A673 (cell line): ENCODE measurements around the gene PLEKHO2. TPM values are rescaled to one million over a fixed set of nuclear protein-coding genes. Genes with fewer than 3 reads are reported as not detected.
A peak's percentile ranks its signal among the peaks of the same experiment; 100 is the strongest.

Source experiments
- BruUV-seq: library from RNA; stranded (reverse); fragments of 400-500 nt; replicated peaks from 2 replicates; lab custom pipeline; 2021; lab: Mats Ljungman, UMichigan
- CTCF ChIA-PET: fragments of 300-600 bp; sonication (Branson Sonifier 250); formaldehyde crosslinking; loops from one replicate; lab custom pipeline; 2022; ENCODE audit warnings: antibody characterized with exemption; lab: Charles Lee
- POLR2A ChIA-PET: fragments of 300-600 bp; sonication (Branson Sonifier 250); formaldehyde crosslinking; loops from one replicate; lab custom pipeline; 2022; ENCODE audit warnings: antibody characterized with exemption; ENCODE audit not compliant: low non-redundant PET; lab: Charles Lee
- DNase-seq: peaks from one replicate; pipeline ENCODE4 v3.0.0-alpha.2; 2015; ENCODE audit warnings: low spot score
- H3K27ac ChIP-seq: fragments of 200-600 bp; sonication (generic); 2 replicates; pipeline ENCODE4 v1.5.1; 2016; ENCODE audit warnings: mixed run types, low read depth, mild to moderate bottlenecking, mixed read lengths, antibody characterized with exemption, low read length; ENCODE audit not compliant: poor library complexity, severe bottlenecking
- H3K27me3 ChIP-seq: fragments of 200-600 bp; sonication (generic); replicated peaks from 2 replicates; pipeline ENCODE4 v1.6.1; 2017; ENCODE audit warnings: mixed run types, low read depth, mild to moderate bottlenecking, mixed read lengths, antibody characterized with exemption, low read length; ENCODE audit not compliant: insufficient read depth, poor library complexity
- H3K36me3 ChIP-seq: fragments of 200-600 bp; sonication (generic); 2 replicates; pipeline ENCODE4 v1.6.1; 2016; ENCODE audit warnings: mixed run types, mild to moderate bottlenecking, mixed read lengths, antibody characterized with exemption, low read length; ENCODE audit not compliant: insufficient read depth, poor library complexity, severe bottlenecking
- H3K4me1 ChIP-seq: fragments of 200-600 bp; sonication (generic); 2 replicates; pipeline ENCODE4 v1.6.1; 2017; ENCODE audit warnings: mixed run types, mild to moderate bottlenecking, mixed read lengths, antibody characterized with exemption, low read length; ENCODE audit not compliant: insufficient read depth, poor library complexity, severe bottlenecking
- H3K4me3 ChIP-seq: fragments of 200-600 bp; sonication (generic); 2 replicates; pipeline ENCODE4 v1.5.1; 2016; ENCODE audit warnings: low read depth, mixed run types, mild to moderate bottlenecking, mixed read lengths, low read length; ENCODE audit not compliant: poor library complexity, severe bottlenecking
- H3K9me3 ChIP-seq: fragments of 200-600 bp; sonication (generic); 2 replicates; pipeline ENCODE4 v1.6.1; 2016; ENCODE audit warnings: mixed run types, low read depth, mild to moderate bottlenecking, mixed read lengths, antibody characterized with exemption, low read length; ENCODE audit not compliant: poor library complexity, severe bottlenecking
- CTCF ChIP-seq: fragments of 300-800, 200-600 bp; sonication (generic); conservative IDR thresholded peaks from 2 replicates; pipeline ENCODE4 v1.5.1; 2017; ENCODE audit warnings: low read depth, mild to moderate bottlenecking, antibody characterized with exemption, low read length, moderate library complexity, mixed read lengths
- EZH2 ChIP-seq: fragments of 200-600 bp; sonication (generic); IDR thresholded peaks from 2 replicates; pipeline ENCODE4 v1.6.1; 2017; ENCODE audit warnings: borderline replicate concordance, low read depth, mild to moderate bottlenecking, mixed read lengths, antibody characterized with exemption, low read length; ENCODE audit not compliant: poor library complexity, severe bottlenecking
- intact Hi-C: fragments of 100-400 bp; cut with micrococcal nuclease; formaldehyde crosslinking; loops from one replicate; pipeline ENCODE4 v1.10.0; 2022; ENCODE audit not compliant: unreplicated experiment
- total RNA-seq: library from RNA; stranded (reverse); gene quantifications from 2 replicates; pipeline ENCODE4 v1.2.3, GENCODE V29; 2021

PLEKHO2 gene
- total RNA-seq, 1 experiment from 2014 or later = 8.9 TPM

GRCh38 chr15:64891561-64891960 lies 49.8 kb downstream of the PLEKHO2 start:
- no peak for TF ChIP-seq EZH2
- no peak for TF ChIP-seq CTCF
- Histone ChIP-seq H3K36me3 (no peaks in the 10 kb centered on the region), H3K27me3 (no peaks in the 10 kb centered on the region), H3K4me1 (peaks cover 29% of the 10 kb centered on the region), H3K4me3 (no peak overlapping the region), H3K27ac (no peak overlapping the region), H3K9me3 (no peaks in the 10 kb centered on the region)
- ChIA-PET POLR2A (no interaction called here), CTCF (no interaction called here)
- intact Hi-C loops = no loop called here
- DNase-seq = no peak
- BruUV-seq = no TSS peak

GRCh38 chr15:64892847-64893403 lies 51.2 kb downstream of the PLEKHO2 start:
- H3K9me3 ChIP-seq = no peaks in the 10 kb centered on the region
- CTCF ChIA-PET = no interaction called here
- POLR2A ChIA-PET = interaction anchor here (0.6 kb wide), 1 partner anchor 50 kb away, joined by 3 read pairs; no protein-coding TSS in a partner anchor

GRCh38 chr15:64893481-64894394 lies 52.0 kb downstream of the PLEKHO2 start:
- peak; percentile 35 for DNase-seq
- ChIA-PET CTCF (no interaction called here), POLR2A (interaction anchor here (0.6 kb wide), 1 partner anchor 51 kb away, joined by 3 read pairs; no protein-coding TSS in a partner anchor)
- H3K9me3 ChIP-seq = no peaks in the 10 kb centered on the region
- no peak overlapping the region for H3K27ac ChIP-seq
- no peak overlapping the region for H3K4me3 ChIP-seq
- H3K4me1 ChIP-seq = peaks cover 29% of the 10 kb centered on the region
- no peaks in the 10 kb centered on the region for H3K36me3 ChIP-seq
- BruUV-seq = no TSS peak
- TF ChIP-seq CTCF (no peak), EZH2 (no peak)
- no peaks in the 10 kb centered on the region for H3K27me3 ChIP-seq
- intact Hi-C loops = no loop called here

More at GRCh38 chr15:64892847-64893403, 51.2 kb downstream of the PLEKHO2 start:
- H3K36me3 ChIP-seq = no peaks in the 10 kb centered on the region
- H3K4me1 ChIP-seq = peaks cover 29% of the 10 kb centered on the region
- TF ChIP-seq CTCF (no peak), EZH2 (no peak)
- no peaks in the 10 kb centered on the region for H3K27me3 ChIP-seq
- no peak for DNase-seq
- no peak overlapping the region for H3K27ac ChIP-seq
- intact Hi-C loops = no loop called here
- H3K4me3 ChIP-seq = no peak overlapping the region
- no TSS peak for BruUV-seq
